Measurements from ENCODE around the gene CCDC148. TPM values are rescaled to one million over a fixed set of nuclear protein-coding genes. Genes with fewer than 3 reads are reported as not detected.

Gene CCDC148
- total and polyA plus RNA-seq, 2 donors (not counting 3 experiments of a cell fraction or from before 2014, with no cell fraction given): 0.04 to 0.69 TPM

DNA sequence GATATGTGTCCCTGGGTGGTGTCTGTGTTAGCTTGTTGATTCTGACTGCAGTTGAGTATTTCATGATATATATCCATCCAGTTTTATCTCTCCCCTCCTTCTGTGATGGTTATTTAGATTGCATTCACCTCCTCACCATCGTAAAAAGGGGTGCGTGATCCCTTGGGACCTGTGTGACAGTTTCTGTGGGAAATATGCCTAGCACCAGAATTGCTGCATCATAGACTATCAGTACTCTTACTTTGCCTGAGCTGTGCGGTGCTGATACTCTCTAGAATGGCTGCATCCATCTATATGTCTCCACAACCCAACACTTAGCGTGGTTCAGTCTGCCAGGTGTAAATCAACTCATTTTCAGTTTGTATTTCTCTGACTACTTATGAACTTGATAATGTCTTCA is 34.5 kb upstream of the CCDC148 start:
- no peak overlapping the region for H2AFZ ChIP-seq (ENCODE audit: low read depth, low read length)
- ChIA-PET CTCF (no interaction called here), POLR2A (no interaction called here)
- DNase-seq (ENCODE audit: low read depth, low spot score) (no peak), FAIRE-seq (no peak)
- no peak overlapping the region for H3K27ac ChIP-seq (ENCODE audit: insufficient read depth, low read depth, low read length)
- BruUV-seq (replicated peaks): no TSS peak
- intact Hi-C loops (cut with micrococcal nuclease) (no loop called here), dilution Hi-C loops (cut with MboI; ENCODE audit: extremely low pct_ligation_motif_present, low sequenced_read_pairs) (no loop called here)
- H3K9me3 ChIP-seq (replicated peaks; ENCODE audit: control insufficient read depth, insufficient read depth, low read length): no peaks in the 10 kb centered on the region
- peaks cover 5% of the 10 kb centered on the region for H4K20me1 ChIP-seq (replicated peaks; ENCODE audit: control insufficient read depth, extremely low read depth, insufficient read depth, low read length)
- no peaks in the 10 kb centered on the region for H3K27me3 ChIP-seq (ENCODE audit: control insufficient read depth in 2 of 2, insufficient read depth in 2 of 2, low read length in 2 of 2)
- H3K36me3 ChIP-seq (ENCODE audit: control insufficient read depth in 2 of 2, extremely low read depth in 1 of 2, insufficient read depth in 2 of 2, low read length in 2 of 2): no peaks in the 10 kb centered on the region
- H3K9me1 ChIP-seq (replicated peaks; ENCODE audit: control insufficient read depth, extremely low read depth, insufficient read depth, low read length): no peaks in the 10 kb centered on the region
- no peak overlapping the region for H3K4me3 ChIP-seq (replicated peaks in 1 of 3; ENCODE audit: insufficient read depth in 1 of 3, low read depth in 1 of 3, low read length in 3 of 3)
- H3K4me2 ChIP-seq (ENCODE audit: insufficient read depth, low read length): no peak overlapping the region
- no peak overlapping the region for H3K9ac ChIP-seq (replicated peaks; ENCODE audit: extremely low read depth, insufficient read depth, low read length)
- TF ChIP-seq EZH2 (IDR thresholded peaks at IDR 0.05; ENCODE audit: borderline replicate concordance, low read depth, low read length, severe bottlenecking): no peak
- TF ChIP-seq MYC (IDR thresholded peaks at IDR 0.05; ENCODE audit: low read depth, low read length): no peak
- no peak for TF ChIP-seq JUN (IDR thresholded peaks at IDR 0.05; ENCODE audit: borderline replicate concordance, insufficient read depth, insufficient read length, low read depth)
- no peak for TF ChIP-seq POLR2AphosphoS5 (IDR thresholded peaks at IDR 0.05; ENCODE audit: insufficient read depth, low read depth, low read length)
- no peak for TF ChIP-seq FOS (IDR thresholded peaks at IDR 0.05; ENCODE audit: borderline replicate concordance, insufficient read depth, low read length)
- TF ChIP-seq, protein P1, sequence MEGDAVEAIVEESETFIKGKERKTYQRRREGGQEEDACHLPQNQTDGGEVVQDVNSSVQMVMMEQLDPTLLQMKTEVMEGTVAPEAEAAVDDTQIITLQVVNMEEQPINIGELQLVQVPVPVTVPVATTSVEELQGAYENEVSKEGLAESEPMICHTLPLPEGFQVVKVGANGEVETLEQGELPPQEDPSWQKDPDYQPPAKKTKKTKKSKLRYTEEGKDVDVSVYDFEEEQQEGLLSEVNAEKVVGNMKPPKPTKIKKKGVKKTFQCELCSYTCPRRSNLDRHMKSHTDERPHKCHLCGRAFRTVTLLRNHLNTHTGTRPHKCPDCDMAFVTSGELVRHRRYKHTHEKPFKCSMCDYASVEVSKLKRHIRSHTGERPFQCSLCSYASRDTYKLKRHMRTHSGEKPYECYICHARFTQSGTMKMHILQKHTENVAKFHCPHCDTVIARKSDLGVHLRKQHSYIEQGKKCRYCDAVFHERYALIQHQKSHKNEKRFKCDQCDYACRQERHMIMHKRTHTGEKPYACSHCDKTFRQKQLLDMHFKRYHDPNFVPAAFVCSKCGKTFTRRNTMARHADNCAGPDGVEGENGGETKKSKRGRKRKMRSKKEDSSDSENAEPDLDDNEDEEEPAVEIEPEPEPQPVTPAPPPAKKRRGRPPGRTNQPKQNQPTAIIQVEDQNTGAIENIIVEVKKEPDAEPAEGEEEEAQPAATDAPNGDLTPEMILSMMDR (IDR thresholded peaks at IDR 0.05; ENCODE audit: extremely low read depth in 1 of 2, insufficient read depth in 1 of 2, low read depth in 1 of 2, low read length in 2 of 2): no peak
- TF ChIP-seq GATA2 (IDR thresholded peaks at IDR 0.05; ENCODE audit: insufficient read depth, insufficient read length, low read depth, low read length): no peak
- TF ChIP-seq, protein P2, sequence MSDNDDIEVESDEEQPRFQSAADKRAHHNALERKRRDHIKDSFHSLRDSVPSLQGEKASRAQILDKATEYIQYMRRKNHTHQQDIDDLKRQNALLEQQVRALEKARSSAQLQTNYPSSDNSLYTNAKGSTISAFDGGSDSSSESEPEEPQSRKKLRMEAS (IDR thresholded peaks at IDR 0.05; ENCODE audit: insufficient read depth, insufficient read length): no peak
- TF ChIP-seq POLR2A (IDR thresholded peaks at IDR 0.05; ENCODE audit: low read depth, low read length): no peak
- peaks cover 10% of the 10 kb centered on the region for H3K4me1 ChIP-seq (ENCODE audit: control insufficient read depth, extremely low read depth, insufficient read depth, low read length)
- H3K79me2 ChIP-seq (ENCODE audit: control insufficient read depth, insufficient read depth, low read length): peaks cover 50% of the 10 kb centered on the region

Data from endothelial cell of umbilical vein (primary cell).